DMS153 treated with DMSO at 0.1 percent for 48 hours (cell line): ENCODE measurements around the gene TRPM2.

ENCODE experiments used
- DNase-seq: peaks from one replicate; lab custom pipeline; 2025; ENCODE audit not compliant: unreplicated experiment; lab: John Stamatoyannopoulos, UW

TRPM2 gene

DNA sequence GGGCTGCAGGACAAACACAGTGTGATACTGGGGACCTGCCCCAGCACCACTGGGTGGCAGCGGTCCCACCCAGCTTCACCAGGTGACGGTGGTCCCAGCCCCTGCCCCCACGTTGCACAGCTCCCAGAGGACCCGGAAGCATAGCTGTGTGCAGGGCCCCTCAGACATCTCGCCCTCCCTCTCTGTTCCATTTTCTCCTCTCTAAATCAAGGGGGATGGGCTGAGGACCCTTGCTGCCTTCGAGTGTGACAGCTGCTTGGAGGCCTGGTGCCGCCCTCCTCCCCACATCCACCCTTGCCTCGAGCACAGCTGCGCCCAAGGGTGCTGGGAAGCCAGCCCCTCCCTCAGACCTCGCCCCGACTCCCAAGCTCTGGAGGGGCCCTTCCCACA, 85.8 kb downstream of the TRPM2 start:
- DNase-seq = no peak

DNA sequence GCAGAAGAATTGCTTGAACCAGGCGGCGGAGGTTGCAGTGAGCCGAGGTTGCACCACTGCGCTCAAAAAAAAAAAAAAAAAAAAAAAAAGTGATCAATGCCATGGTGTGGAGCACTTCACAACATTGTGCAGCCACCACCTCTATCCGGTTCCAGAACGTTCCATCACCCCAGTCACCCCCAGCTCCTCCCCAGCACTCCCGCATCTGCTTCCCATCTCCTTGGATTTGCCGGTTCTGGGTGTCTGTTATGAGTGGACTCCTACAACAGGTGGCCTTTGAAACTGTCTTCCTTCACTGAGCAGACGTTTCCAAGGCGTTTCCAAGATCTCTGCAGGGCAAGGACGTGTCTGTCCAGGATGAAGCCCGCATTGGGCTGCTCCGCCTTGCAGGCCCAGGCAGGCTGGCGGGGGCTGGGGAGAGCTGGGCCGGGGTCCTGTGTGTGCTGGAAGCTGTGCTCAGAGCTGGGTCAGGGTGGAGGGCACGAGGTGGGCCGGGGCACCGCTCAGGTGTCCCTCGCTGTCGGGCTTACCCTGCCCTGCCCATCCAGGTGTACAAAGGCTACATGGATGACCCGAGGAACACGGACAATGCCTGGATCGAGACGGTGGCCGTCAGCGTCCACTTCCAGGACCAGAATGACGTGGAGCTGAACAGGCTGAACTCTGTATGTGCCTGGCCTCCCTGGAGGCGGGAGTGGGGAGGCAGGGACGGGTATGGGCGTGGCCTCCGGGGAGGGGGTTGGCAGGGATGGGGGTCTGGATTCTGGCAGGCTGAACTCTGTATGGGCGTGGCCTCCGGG, 87.0 kb downstream of the TRPM2 start:
- DNase-seq = no peak

DNA sequence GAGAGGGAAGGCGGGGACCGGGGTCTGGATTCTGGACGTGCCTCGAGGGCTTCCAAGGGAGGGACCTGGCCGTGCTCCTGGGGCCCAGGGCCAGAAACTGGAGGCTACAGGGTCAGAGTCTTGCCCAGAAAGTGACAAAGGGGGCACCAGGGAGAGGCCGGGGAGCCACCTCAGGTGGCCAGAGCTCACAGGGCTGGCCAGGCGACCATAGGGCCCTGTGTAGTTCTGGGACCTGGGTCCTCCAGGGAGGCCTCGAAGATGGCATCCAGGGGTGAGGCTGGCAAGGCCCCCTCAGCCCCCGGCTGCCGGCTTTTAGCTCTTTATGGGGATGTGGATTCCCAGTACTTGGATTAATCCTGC, 87.6 kb downstream of the TRPM2 start:
- no peak for DNase-seq

DNA sequence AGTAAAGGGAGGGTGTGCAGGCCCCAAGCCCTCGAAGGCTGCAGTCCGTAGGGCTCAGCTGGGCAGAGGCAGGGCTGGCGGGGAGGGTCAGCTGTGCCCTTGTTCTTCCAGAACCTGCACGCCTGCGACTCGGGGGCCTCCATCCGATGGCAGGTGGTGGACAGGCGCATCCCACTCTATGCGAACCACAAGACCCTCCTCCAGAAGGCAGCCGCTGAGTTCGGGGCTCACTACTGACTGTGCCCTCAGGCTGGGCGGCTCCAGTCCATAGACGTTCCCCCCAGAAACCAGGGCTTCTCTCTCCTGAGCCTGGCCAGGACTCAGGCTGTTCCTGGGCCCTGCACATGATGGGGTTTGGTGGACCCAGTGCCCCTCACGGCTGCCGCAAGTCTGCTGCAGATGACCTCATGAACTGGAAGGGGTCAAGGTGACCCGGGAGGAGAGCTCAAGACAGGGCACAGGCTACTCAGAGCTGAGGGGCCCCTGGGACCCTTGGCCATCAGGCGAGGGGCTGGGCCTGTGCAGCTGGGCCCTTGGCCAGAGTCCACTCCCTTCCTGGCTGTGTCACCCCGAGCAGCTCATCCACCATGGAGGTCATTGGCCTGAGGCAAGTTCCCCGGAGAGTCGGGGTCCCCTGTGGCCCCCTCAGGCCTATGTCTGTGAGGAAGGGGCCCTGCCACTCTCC, 88.3 kb downstream of the TRPM2 start:
- DNase-seq = no peak

DNA sequence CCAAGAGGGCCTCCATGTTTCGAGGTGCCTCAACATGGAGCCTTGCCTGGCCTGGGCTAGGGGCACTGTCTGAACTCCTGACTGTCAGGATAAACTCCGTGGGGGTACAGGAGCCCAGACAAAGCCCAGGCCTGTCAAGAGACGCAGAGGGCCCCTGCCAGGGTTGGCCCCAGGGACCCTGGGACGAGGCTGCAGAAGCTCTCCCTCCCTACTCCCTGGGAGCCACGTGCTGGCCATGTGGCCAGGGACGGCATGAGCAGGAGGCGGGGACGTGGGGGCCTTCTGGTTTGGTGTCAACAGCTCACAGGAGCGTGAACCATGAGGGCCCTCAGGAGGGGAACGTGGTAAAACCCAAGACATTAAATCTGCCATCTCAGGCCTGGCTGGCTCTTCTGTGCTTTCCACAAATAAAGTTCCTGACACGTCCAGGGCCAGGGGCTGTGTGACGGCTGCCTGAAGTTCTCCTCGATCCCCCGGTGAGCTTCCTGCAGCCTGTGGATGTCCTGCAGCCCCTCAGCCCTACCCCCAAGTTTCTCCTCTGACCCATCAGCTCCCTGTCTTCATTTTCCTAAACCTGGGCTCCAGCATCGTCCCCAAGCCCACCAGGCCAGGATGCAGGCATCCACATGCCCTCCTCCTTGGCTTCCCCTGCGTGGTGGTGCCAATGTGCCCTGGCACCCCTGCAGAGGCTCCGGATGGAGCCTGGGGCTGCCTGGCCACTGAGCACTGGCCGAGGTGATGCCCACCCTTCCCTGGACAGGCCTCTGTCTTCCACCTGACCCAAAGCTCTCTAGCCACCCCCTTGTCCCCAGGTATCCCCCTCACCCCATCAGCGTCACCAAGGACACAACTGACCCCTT, 89.1 kb downstream of the TRPM2 start:
- no peak for DNase-seq

DNA sequence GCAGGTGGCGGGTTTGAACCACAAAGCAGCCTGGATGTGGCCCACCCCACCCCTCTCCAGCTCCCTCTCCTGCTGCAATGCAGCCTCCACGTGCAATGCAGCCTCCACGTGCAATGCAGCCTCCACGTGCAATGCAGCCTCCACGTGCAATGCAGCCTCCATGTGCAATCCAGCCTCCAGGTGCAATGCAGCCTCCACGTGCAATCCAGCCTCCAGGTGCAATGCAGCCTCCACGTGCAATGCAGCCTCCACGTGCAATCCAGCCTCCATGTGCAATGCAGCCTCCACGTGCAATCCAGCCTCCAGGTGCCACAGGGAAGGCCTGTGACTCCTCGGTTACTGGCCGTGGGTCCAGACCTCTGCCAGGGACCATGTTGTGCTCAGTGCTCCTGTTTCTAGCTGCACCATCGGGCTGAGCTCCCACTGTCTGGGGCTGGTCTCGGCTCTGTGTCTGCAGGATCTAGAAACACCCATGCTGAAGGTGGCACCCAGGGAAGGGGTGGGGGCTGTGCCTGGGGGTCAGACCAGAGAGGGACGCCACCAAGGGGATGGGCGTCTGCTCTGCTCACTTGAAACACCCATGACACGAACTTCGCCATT, 90.0 kb downstream of the TRPM2 start:
- no peak for DNase-seq

DNA sequence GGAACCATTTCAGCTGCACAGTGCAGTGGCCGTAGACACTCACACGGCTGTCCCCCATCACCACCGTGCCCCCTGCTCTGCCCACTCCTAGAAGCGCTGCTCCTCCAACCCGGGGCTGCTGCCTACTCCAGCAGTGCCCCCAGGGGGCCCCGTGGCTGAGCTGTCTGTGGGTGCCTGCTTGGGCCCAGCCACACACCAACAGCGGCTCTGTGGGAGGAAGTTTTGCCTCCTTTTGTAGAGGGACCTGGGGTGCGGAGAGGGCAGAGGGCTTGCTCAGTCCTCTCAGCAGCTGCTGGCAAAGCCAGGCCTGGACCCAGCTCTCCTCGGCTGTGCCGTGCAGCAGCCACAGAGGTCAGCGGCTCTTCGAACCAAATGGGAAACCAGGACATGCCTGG, 90.5 kb downstream of the TRPM2 start:
- DNase-seq = no peak

DNA sequence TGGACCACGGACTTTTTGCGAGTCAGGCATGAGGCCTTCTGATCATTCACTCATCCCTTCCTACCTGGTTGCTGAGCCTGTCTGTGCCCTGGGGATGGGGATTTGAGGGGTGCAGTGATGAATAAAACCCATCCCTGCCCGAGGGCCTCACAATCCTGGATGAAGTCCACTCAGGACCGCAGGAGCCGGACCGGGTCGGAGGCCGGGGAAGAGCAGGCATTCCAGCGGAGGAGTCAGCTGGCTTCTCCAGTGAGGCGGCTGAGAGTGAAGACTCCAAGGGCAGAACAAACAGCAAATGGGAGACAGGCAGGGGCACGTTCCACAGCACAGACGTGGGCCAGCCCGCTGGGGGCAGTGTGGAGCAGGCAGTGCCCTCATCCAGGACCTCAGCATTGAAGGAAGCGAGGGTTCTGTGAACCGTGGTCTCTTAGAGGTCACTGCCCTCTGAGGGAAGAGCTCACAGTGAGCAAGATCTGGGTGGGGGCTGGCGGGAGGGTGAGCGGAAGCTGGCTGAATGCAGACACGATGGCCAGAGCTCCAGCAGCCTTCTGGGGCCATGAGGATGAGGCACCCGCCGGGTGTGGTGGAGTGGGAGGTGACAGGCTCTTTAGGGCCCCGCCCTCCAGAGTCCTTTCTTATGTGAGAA, 91.0 kb downstream of the TRPM2 start:
- DNase-seq = no peak

DNA sequence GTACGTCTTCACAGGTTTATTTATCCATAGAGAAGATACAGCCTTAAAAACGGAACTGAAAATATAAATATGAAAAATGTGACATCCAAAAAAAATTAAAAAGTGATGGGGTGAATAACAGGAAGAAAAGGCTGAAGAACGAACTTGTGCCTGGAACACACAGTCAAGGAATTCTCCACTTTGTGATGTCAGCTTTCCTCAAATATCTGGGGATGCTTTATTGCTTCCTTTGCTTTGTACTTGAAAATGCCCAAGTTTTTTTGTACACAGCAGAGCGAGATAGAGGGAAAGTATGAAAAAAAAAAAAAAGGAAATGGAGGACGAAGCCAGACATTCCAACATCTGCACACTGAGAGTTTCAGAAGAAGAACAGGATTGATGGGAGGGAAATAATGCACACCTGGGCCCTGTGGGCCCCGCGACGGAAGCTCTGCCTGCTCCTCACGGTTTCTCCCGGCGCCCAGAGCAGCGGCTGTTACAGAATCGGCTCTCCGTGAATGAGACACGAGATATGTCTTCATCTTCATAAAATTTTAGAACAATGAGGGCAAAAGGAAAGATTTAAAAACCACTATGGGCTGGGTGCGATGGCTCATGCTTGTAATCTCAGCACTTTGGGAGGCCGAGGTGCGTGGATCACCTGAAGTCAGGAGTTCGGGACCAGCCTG, 91.9 kb downstream of the TRPM2 start:
- DNase-seq = no peak

DNA sequence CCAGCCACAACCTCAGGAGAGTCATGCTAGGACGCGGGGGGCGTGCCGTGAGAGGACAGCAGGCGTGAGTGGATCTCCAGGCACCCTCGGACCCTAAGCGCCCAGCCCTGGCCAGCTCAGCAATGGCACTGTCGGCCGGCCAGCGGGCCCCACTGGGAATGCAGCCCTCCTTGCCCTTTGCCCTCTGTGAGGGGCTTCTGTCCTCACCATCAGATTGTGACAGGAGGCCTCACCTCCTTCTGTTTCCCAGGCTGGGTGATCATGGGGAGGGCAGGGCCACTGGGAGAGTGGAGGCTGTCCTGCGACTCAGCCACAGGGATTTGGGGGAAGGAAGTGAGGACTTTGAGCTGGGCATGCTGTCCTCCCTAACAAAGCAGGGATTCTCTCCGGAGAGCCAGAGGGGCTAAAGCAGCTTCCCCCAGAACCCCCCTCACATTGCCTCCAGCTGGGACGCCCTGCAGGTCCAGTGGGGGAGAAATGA, 95.3 kb downstream of the TRPM2 start:
- no peak for DNase-seq

DNA sequence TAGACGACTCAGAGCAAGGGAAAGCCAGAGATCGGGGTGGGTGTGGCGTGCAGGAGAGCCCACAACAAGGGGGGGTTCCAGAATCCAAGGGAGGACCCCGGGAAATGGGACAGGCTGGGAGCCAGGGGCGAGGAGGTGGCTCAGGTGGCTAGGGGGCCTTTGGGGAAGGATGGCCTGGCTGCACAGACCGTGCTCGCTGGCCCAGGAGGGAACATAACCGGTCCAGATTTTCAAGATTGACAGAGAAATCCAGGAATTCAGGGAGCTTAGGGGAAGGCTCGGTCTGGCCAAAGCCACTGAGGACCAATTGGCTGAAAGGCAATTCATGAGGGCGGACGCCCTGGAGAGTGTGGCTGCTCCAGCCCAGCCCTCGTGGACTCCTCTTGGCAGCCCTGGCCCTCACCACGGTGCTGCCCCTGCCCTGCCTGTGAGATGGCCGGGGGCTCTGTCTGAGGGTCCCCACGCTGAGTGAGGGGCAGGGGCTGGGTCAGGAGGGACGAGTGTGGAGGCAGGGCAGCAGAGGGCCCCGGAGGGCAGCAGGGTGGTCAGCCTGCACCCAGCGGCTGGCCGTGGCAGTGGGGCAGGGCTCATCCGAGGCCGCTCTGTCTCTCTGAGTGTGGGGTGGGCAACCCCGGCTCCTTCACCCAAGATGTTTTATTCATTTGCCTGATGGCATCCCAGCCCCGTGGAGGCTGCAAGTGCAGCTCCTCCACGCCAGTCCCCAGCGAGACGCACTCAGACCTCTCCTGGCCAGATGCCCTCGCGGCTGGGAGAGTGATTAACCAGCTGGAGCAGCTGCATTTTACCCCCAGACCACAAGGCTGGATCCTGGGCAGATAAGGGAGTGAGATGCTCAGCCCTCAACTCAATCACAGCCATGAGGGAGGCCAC, 96.3 kb downstream of the TRPM2 start:
- DNase-seq = no peak

DNA sequence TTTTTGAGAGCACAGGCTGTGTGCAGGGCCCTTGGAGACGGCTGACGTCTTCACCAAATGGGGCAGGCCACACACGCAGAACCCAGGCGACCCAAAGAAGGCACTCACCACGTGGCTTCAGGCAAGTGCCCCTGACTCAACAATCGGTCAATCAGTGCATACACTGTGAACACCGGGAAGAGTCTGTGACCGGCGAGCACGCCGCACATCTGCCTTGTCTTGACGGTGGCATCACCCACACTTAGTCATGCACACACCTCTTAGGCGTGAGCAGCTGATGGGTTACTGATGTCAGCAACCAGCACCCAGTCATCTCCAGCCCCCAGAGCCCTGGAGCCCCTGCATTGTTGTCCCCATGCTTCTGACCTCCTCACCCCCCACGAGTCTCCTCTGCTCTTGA, 97.0 kb downstream of the TRPM2 start:
- DNase-seq = no peak

DNA sequence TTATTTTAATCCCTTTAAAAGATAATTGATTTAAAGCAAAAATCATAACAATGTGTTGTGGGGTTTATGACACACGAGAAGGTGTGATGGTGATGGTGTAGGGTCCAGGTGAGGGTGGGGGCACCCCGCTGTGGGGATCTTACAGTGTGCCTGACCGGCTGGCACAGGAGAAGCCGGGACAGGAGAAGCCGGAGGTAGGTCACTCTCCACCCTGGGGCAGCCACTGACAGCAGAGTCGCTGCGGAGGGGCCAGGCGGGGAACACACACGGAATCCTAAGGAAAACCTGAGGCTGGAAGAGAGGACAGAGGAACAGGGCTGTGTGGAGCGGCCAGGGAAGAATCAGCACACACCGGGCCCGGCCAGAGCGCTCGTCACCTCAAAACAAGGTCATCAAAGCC, 97.6 kb downstream of the TRPM2 start:
- no peak for DNase-seq

DNA sequence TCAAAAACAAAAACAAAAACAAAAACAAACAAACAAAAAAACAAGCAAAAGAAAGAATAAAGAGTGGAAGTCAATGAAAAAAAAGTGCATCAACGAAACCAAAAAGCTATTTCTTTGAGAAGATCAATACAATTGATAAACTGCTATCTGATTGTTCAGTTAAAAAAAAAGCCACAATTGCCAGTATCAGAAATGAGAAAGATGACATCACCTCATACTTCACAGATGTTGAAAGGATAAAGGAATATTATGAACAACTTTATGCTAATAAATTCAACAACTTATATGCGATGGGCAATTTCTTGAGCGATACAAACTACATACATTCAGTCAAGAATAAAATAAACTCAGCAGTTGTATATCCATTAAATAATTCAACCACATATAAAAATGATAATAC, 99.7 kb downstream of the TRPM2 start:
- no peak for DNase-seq

DNA sequence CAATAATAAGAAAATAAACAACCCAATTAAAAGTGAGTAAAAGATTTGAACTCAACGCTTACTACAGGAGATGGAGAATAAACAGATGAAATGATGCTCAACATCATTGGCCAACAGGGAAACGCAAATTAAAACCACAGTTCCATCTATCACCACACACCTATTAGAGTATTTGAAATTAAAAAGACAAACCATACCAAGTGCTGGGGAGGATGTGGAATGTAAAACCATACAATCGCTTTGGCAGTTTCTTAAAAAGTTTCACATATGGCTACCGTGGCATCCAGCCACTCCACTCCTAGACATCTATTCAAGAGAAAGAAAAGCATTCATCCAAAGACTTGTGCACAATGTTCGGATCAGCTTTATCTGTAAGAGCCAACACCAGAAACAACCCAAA, 100.6 kb downstream of the TRPM2 start:
- no peak for DNase-seq

DNA sequence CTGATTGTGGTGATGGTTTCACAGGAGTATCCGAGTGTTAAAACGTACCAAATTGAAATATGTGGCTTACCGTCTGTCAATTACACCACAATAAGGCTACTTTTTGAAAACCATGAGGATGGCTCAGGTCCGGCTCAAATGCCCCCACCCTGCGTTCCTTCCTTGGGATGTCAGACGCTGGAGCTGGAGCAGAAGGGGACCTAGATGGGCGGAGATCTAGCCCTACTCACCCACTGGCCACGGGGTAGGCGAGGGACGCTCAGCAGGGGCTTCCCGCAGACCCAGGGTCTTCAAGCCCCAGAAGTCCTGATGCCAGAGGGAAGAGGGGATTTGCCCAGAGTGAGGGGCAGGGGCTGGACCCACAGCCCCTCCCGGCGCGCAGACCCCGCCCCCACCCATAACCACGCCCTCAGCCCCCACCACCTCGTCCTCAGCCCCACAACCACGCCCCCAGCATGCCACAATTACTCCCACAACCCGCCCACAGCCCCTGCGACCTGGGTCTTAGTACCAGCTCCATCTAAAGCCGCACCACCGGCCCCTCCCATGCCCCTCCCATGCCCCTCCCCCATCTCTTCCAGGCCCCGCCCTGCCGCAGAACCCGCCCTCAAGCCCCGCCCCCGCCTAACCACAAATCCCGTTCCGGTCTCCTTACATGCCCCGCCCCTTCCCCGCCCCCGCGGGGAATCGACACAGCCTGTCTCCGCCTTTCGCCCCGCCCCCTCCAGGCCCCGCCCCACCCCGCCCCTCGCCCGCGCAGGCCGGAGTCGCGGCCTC, 101.5 kb downstream of the TRPM2 start, which contains the start of gene LRRC3:
TSS of gene LRRC3 (plus strand) at position 764 of the 777 bp plus-strand sequence. CDS start 1,135 bp downstream, outside the sequence.
- DNase-seq = peak; percentile 48

DNA sequence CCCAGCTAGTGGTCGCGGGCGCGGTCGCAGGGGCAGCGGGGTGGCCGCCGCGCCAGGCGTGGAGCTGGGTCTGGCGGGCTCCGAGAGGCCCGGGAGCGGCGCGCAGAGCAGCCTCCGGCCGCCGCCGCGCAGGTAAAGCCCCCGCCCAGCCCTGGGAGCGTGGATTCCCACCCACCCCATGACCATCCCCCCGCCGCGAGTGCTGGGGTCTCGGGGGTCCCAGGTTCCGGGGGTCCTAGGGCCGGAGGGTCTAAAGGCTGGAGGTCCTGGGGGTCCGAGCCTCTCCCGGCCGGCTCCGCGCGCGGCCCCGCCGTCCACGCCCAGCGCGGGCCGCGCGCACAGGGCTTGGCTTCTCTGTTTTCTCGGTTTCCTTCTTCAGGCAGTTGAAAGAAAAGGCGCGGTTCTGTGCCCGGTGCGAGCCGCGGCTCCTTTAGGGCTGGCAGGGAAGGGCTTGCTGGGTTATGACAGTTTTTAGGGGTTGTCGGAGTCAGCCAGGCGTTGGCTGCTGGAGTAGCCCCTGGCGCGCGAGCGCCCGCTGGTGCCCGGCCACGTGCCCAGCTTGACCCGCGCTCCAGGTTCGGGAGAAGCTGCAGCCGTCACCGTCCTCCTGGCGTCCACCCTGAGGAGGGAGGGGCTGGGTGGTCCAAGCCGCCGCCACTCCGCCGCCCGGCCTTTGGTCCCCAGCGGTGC, 102.2 kb downstream of the TRPM2 start:
- DNase-seq = peak; percentile 7
